ENCODE measurements around the gene VPS13A.

- TF ChIP-seq POLR2A (IDR thresholded peaks at IDR 0.05; ENCODE audit: low read length), result no peak
- TF ChIP-seq GATA1 (IDR thresholded peaks at IDR 0.05; ENCODE audit: low read depth, low read length), result no peak
Measured at GRCh38 chr9:77261605-77262004, 84.3 kb downstream of the VPS13A start.
